ENCODE results near the gene PIP4K2B.

Gene PIP4K2B

GRCh38 chr17:38724337-38724988, 74.9 kb downstream of the PIP4K2B start:
- no peaks in the 10 kb centered on the region for H3K27me3 Mint-ChIP-seq
- H3K4me1 Mint-ChIP-seq, result peaks cover 29% of the 10 kb centered on the region
- no peaks in the 10 kb centered on the region for H3K9me3 Mint-ChIP-seq
- peaks cover 9% of the 10 kb centered on the region for H3K36me3 Mint-ChIP-seq
- ATAC-seq (ENCODE audit: low read depth) (no peak), DNase-seq (ENCODE audit: low spot score in 2 of 2) (no peak)
- H3K4me3 Mint-ChIP-seq, result no peak overlapping the region
- H3K27ac Mint-ChIP-seq, result no peak overlapping the region

DNA sequence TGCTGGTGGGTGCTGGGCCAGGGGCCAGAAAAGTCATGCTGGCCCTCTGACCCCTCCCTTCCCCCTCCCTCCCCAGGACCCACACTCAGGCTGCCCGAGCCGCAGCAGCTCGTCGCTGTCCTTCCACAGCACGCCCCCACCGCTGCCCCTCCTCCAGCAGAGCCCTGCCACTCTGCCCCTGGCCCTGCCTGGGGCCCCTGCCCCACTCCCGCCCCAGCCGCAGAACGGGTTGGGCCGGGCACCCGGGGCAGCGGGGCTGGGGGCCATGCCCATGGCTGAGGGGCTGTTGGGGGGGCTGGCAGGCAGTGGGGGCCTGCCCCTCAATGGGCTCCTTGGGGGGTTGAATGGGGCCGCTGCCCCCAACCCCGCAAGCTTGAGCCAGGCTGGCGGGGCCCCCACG, 77.6 kb downstream of the PIP4K2B start:
- H3K4me1 Mint-ChIP-seq, result peaks cover 8% of the 10 kb centered on the region
- H3K9me3 Mint-ChIP-seq, result no peaks in the 10 kb centered on the region
- H3K27ac Mint-ChIP-seq, result no peak overlapping the region
- H3K27me3 Mint-ChIP-seq, result no peaks in the 10 kb centered on the region
- ATAC-seq (ENCODE audit: low read depth) (no peak), DNase-seq (ENCODE audit: low spot score in 2 of 2) (no peak)
- no peak overlapping the region for H3K4me3 Mint-ChIP-seq
- peaks cover 21% of the 10 kb centered on the region for H3K36me3 Mint-ChIP-seq

DNA sequence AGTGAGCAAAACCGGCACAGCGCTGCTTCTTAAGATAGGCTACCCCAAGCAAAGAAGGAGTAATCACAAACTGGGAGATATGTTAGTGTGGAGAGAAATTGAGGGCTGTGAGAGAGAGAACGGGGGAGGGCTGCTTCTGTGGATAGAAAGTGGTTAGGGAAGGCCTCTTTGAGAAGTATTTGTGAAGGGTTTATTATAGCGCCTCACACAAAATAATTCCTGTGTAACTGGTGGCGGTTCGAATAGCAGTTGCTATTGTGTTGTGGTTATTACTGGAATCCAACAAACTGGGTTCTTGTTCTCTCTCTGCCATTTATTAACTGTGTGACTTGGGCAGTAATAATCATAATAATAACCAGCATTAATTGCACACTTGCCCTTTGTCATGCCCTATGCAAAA, 78.4 kb downstream of the PIP4K2B start:
- ATAC-seq (ENCODE audit: low read depth) (no peak), DNase-seq (ENCODE audit: low spot score in 2 of 2) (no peak)
- peaks cover 22% of the 10 kb centered on the region for H3K36me3 Mint-ChIP-seq
- H3K27me3 Mint-ChIP-seq, result no peaks in the 10 kb centered on the region
- no peak overlapping the region for H3K4me3 Mint-ChIP-seq
- H3K27ac Mint-ChIP-seq, result no peak overlapping the region
- H3K4me1 Mint-ChIP-seq, result peaks cover 5% of the 10 kb centered on the region
- no peaks in the 10 kb centered on the region for H3K9me3 Mint-ChIP-seq

DNA sequence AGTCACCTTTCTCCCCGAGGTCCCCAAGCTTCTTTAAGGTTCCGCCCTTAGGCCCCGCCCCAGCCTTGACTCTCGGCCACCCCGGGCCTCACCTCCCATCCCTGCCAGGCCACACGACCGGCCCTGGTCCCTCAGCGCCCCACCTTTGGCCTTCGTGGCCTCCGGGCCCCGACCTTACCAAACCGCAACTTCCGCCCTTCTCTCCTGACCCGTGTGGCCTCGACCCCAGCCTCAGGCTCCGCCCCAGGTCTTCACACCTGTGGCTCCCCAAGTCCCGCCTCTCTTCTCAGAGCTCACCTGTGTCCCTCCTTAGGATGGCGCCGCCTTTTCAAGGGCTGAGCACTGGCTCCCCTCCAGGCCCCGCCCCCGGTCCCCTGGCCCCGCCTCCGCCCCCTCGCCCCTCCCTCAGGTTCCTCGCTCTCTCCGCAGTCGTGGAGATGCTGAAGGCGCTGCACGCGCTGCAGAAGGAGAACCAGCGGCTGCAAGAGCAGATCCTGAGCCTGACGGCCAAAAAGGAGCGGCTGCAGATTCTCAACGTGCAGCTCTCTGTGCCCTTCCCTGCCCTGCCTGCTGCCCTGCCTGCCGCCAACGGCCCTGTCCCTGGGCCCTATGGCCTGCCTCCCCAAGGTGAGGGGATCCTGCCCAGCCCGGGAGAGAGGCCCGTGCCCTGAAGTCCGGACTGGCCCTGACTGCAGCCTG, 79.3 kb downstream of the PIP4K2B start:
- H3K4me1 Mint-ChIP-seq, result peaks cover 5% of the 10 kb centered on the region
- ATAC-seq (ENCODE audit: low read depth) (no peak), DNase-seq (ENCODE audit: low spot score in 2 of 2) (no peak)
- no peak overlapping the region for H3K4me3 Mint-ChIP-seq
- no peak overlapping the region for H3K27ac Mint-ChIP-seq
- H3K27me3 Mint-ChIP-seq, result no peaks in the 10 kb centered on the region
- no peaks in the 10 kb centered on the region for H3K9me3 Mint-ChIP-seq
- peaks cover 26% of the 10 kb centered on the region for H3K36me3 Mint-ChIP-seq

DNA sequence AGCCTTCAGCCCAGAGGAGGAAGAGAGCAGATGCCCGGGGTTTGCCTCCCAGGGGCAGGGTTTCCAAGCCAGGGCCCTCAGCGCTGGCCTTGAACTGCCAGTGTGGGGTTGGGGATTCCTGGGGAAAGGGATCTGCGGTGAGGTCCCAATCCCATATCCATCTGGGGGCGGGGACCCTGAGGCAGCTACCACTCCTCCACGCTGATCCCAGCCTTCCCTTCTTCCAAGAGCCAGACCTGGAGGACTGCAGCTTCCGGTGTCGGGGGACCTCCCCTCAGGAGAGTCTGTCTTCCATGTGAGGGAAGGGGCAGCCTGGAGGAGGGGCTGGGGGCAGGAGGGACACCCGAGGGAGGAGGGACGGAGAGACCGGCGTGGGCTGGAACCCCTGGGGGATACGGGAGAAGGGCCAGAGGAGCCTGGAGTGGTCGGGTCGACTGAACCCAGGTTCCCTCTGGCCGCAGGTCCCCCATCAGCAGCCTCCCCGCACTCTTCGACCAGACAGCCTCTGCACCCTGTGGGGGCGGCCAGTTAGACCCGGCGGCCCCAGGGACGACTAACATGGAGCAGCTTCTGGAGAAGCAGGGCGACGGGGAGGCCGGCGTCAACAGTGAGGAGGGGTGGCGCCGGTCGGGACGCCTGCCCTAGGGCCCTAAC, 79.9 kb downstream of the PIP4K2B start:
- ATAC-seq (ENCODE audit: low read depth) (no peak), DNase-seq (ENCODE audit: low spot score in 2 of 2) (no peak)
- Mint-ChIP-seq H3K36me3 (peaks cover 30% of the 10 kb centered on the region), H3K4me1 (peaks cover 8% of the 10 kb centered on the region), H3K27ac (no peak overlapping the region), H3K27me3 (no peaks in the 10 kb centered on the region), H3K9me3 (no peaks in the 10 kb centered on the region), H3K4me3 (no peak overlapping the region)

GRCh38 chr17:38717139-38717745, 82.1 kb downstream of the PIP4K2B start:
- peaks cover 8% of the 10 kb centered on the region for H3K4me1 Mint-ChIP-seq
- ATAC-seq (ENCODE audit: low read depth), result no peak
- no peaks in the 10 kb centered on the region for H3K9me3 Mint-ChIP-seq
- no peaks in the 10 kb centered on the region for H3K27me3 Mint-ChIP-seq
- peaks cover 31% of the 10 kb centered on the region for H3K36me3 Mint-ChIP-seq
- H3K4me3 Mint-ChIP-seq, result no peak overlapping the region
- DNase-seq (ENCODE audit: low spot score in 2 of 2), result no peak
- H3K27ac Mint-ChIP-seq, result no peak overlapping the region

DNA sequence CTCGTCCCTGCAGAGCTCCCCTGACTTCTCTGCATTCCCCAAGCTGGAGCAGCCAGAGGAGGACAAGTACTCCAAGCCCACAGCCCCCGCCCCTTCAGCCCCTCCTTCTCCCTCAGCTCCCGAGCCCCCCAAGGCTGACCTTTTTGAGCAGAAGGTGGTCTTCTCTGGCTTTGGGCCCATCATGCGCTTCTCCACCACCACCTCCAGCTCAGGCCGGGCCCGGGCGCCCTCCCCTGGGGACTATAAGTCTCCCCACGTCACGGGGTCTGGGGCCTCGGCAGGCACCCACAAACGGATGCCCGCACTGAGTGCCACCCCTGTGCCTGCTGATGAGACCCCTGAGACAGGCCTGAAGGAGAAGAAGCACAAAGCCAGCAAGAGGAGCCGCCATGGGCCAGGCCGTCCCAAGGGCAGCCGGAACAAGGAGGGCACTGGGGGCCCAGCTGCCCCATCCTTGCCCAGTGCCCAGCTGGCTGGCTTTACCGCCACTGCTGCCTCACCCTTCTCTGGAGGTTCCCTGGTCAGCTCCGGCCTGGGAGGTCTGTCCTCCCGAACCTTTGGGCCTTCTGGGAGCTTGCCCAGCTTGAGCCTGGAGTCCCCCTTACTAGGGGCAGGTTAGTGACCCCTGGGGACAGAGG, 82.9 kb downstream of the PIP4K2B start:
- no peak overlapping the region for H3K27ac Mint-ChIP-seq
- no peak for DNase-seq (ENCODE audit: low spot score in 2 of 2)
- H3K27me3 Mint-ChIP-seq, result no peaks in the 10 kb centered on the region
- ATAC-seq (ENCODE audit: low read depth), result no peak
- no peaks in the 10 kb centered on the region for H3K9me3 Mint-ChIP-seq
- no peak overlapping the region for H3K4me3 Mint-ChIP-seq
- peaks cover 8% of the 10 kb centered on the region for H3K4me1 Mint-ChIP-seq
- H3K36me3 Mint-ChIP-seq, result peaks cover 31% of the 10 kb centered on the region

All from memory B cell (primary cell).